GM12878 (cell line): Measurements from ENCODE around the gene KIF5A. TPM values are rescaled to one million over a fixed set of nuclear protein-coding genes. Genes with fewer than 3 reads are reported as not detected.

Experiments
- ATAC-seq: fragments of 200-7000 bp; cut with Tn5 transposase; 3 replicates; pipeline ENCODE4 v1.9.1; 2020; ENCODE audit warnings: mild to moderate bottlenecking, moderate library complexity
- BruUV-seq: library from RNA; stranded (reverse); fragments of 400-500 nt; replicated peaks from 2 replicates; lab custom pipeline; 2021; lab: Mats Ljungman, UMichigan
- CTCF ChIA-PET: fragments of 300-600 bp; sonication (Branson Sonifier 250); formaldehyde crosslinking; extraction: SDS; loops from one replicate; lab custom pipeline; 2021; ENCODE audit warnings: inconsistent platforms; lab: Yijun Ruan, JAX
- POLR2A ChIA-PET: fragments of 350-600 bp; formaldehyde crosslinking; extraction: SDS; loops from one replicate; lab custom pipeline; 2021; ENCODE audit warnings: inconsistent platforms; lab: Charles Lee
- RAD21 ChIA-PET: fragments of 300-600 bp; sonication (Branson Sonifier 250); formaldehyde crosslinking; loops from one replicate; lab custom pipeline; 2023; ENCODE audit warnings: antibody characterized with exemption; ENCODE audit not compliant: unreplicated experiment; lab: Charles Lee
- SMC1A ChIA-PET: fragments of 300-600 bp; sonication (Branson Sonifier 250); formaldehyde crosslinking; loops from one replicate; lab custom pipeline; 2023; ENCODE audit not compliant: unreplicated experiment, uncharacterized antibody; lab: Charles Lee
- DNase-seq: peaks from one replicate; pipeline ENCODE4 v3.0.0-alpha.2; 2011; ENCODE audit warnings: low read depth, low spot score
- FAIRE-seq: peaks from 3 replicates; lab custom pipeline; 2011; peaks lifted over from hg19 to GRCh38; lab: Jason Lieb, UNC
- H2AFZ ChIP-seq: 2 replicates; pipeline ENCODE4 v1.6.0; 2011; ENCODE audit warnings: low read depth, low read length, control low read depth; ENCODE audit not compliant: control insufficient read depth
- H3K27ac ChIP-seq: 2 replicates; pipeline ENCODE4 v1.5.1; 2011; ENCODE audit warnings: control low read depth; ENCODE audit not compliant: control insufficient read depth, insufficient read depth
- H3K27me3 ChIP-seq, 2 experiments: replicated peaks in 1 of 2; 2 replicates each; pipeline versions ENCODE4 v1.6.0 to v1.6.1; 2011; ENCODE audit warnings: low read length in 1 of 2; ENCODE audit not compliant: control insufficient read depth in 2 of 2, insufficient read depth in 2 of 2
- H3K36me3 ChIP-seq, 2 experiments: 2 replicates each; pipeline ENCODE4 v1.5.1; 2011; ENCODE audit warnings: low read length in 1 of 2; ENCODE audit not compliant: control insufficient read depth in 2 of 2, insufficient read depth in 2 of 2
- H3K4me1 ChIP-seq: 2 replicates; pipeline ENCODE4 v1.6.1; 2011; ENCODE audit warnings: mild to moderate bottlenecking, low read length, moderate library complexity, mixed read lengths; ENCODE audit not compliant: control insufficient read depth, insufficient read depth
- H3K4me2 ChIP-seq: 2 replicates; pipeline ENCODE4 v1.6.0; 2011; ENCODE audit warnings: control low read depth; ENCODE audit not compliant: control insufficient read depth, insufficient read depth
- H3K4me3 ChIP-seq: fragments of 200-600 bp; sonication (generic); 2 replicates; pipeline ENCODE4 v1.5.1; 2016
- H3K79me2 ChIP-seq: 2 replicates; pipeline ENCODE4 v1.6.0; 2011; ENCODE audit warnings: low read length; ENCODE audit not compliant: control insufficient read depth, insufficient read depth
- H3K9ac ChIP-seq: 2 replicates; pipeline ENCODE4 v1.8.0; 2011; ENCODE audit warnings: low read length, control low read depth, mixed read lengths; ENCODE audit not compliant: control insufficient read depth, insufficient read depth
- H3K9me3 ChIP-seq: replicated peaks from 3 replicates; pipeline ENCODE4 v1.5.1; 2011; ENCODE audit warnings: mild to moderate bottlenecking, low read length; ENCODE audit not compliant: control insufficient read depth, insufficient read depth
- H4K20me1 ChIP-seq: 2 replicates; pipeline ENCODE4 v1.6.0; 2011; ENCODE audit not compliant: control insufficient read depth, insufficient read depth
- CBX3 ChIP-seq: fragments of 200-600 bp; sonication (generic); IDR thresholded peaks from 2 replicates; pipeline ENCODE4 v1.6.1; 2016; ENCODE audit warnings: low read depth, borderline replicate concordance
- EGR1 ChIP-seq, 2 experiments: IDR thresholded peaks; 1 replicate in 1 of 2; 2 replicates in 1 of 2; pipeline ENCODE4 v1.6.1; 2011 to 2012; ENCODE audit warnings: low read depth in 2 of 2, low read length in 2 of 2, borderline replicate concordance in 1 of 2, mild to moderate bottlenecking in 1 of 2, moderate library complexity in 1 of 2
- EZH2 ChIP-seq: IDR thresholded peaks from 2 replicates; pipeline ENCODE4 v1.6.1; 2012; ENCODE audit warnings: low read depth, mild to moderate bottlenecking, control low read depth, inconsistent platforms, low read length, borderline replicate concordance; ENCODE audit not compliant: control insufficient read depth
- HDGF ChIP-seq: fragments of 450-650 bp; IDR thresholded peaks from 2 replicates; pipeline ENCODE4 v1.6.1; 2016; ENCODE audit warnings: antibody characterized with exemption
- HSF1 ChIP-seq: fragments of 150-350 bp; IDR thresholded peaks from 2 replicates; pipeline ENCODE4 v1.6.1; 2014; ENCODE audit warnings: mild to moderate bottlenecking, low read depth, low read length
- MEF2B ChIP-seq: fragments of 450-650 bp; IDR thresholded peaks from 2 replicates; pipeline ENCODE4 v1.6.1; 2018; ENCODE audit warnings: mild to moderate bottlenecking, moderate library complexity; ENCODE audit not compliant: partially characterized antibody, poor library complexity, severe bottlenecking
- MTA3 ChIP-seq: IDR thresholded peaks from 2 replicates; pipeline ENCODE4 v1.6.1; 2012; ENCODE audit warnings: low read length, inconsistent platforms, borderline replicate concordance
- NFIC ChIP-seq: IDR thresholded peaks from 2 replicates; pipeline ENCODE4 v1.6.1; 2012; ENCODE audit warnings: low read depth, mild to moderate bottlenecking, inconsistent platforms, low read length, moderate library complexity
- ZBED1 ChIP-seq: IDR thresholded peaks from 2 replicates; pipeline ENCODE4 v1.6.1; 2016; ENCODE audit warnings: borderline replicate concordance
- ZBTB4 ChIP-seq: fragments of 450-650 bp; formaldehyde crosslinking; IDR thresholded peaks from 2 replicates; pipeline ENCODE4 v1.4.0; 2022; ENCODE audit warnings: mild to moderate bottlenecking, moderate library complexity
- ZNF622 ChIP-seq: fragments of 450-650 bp; IDR thresholded peaks from 2 replicates; pipeline ENCODE4 v1.6.1; 2017; ENCODE audit warnings: mild to moderate bottlenecking, inconsistent platforms
- WGBS: methylation state at CpG from one replicate; pipeline ENCODE4 v1.1.6; 2016; ENCODE audit warnings: low lambda C conversion rate; ENCODE audit not compliant: insufficient replicate concordance, insufficient coverage; ENCODE audit errors: missing lambda C conversion rate; 5-methylcytosine and 5-hydroxymethylcytosine counted together
- in situ Hi-C: fragments of 300-500 bp; cut with MboI; formaldehyde crosslinking; loops from 9 replicates; pipeline ENCODE4 v1.14.3; 2018; ENCODE audit warnings: mixed read lengths
- intact Hi-C: fragments of 100-400 bp; cut with micrococcal nuclease; formaldehyde crosslinking; loops from one replicate; pipeline ENCODE4 v1.14.2; 2022; ENCODE audit not compliant: unreplicated experiment
- polyA plus RNA-seq, 11 experiments: library from polyadenylated mRNA; depleted of rRNA in 4 of 11; unstranded in 6 of 11; stranded (reverse) in 5 of 11; fragments of >200 nt; fragmentation: Nextera tagmentation in 4 of 11; fragmentation: Illumina TruSeq in 1 of 11; extraction: Ambion mirVana in 4 of 11; extraction: Trizol in 1 of 11; gene quantifications; 1 replicate in 1 of 11; 2 replicates in 10 of 11; pipeline versions ENCODE4 v1.2.1 to v1.2.3, GENCODE V29; 2011 to 2016; ENCODE audit warnings: inconsistent platforms in 2 of 11, missing spikeins in 2 of 11, low read depth in 1 of 11
- total RNA-seq, 4 experiments: library from RNA; depleted of rRNA in 3 of 4; stranded (reverse); fragments of >200 nt in 3 of 4; fragmentation: Illumina TruSeq in 1 of 4; extraction: Trizol in 1 of 4; gene quantifications; 2 replicates each; pipeline versions ENCODE4 v1.2.1 to v1.2.3, GENCODE V29; 2013 to 2021
- TF ChIP-seq, protein P1 (sequence below): IDR thresholded peaks from 2 replicates; pipeline ENCODE4 v1.6.1; 2012; ENCODE audit warnings: improper control_type of control experiment, low read depth, low read length; ENCODE audit not compliant: insufficient replicate concordance

KIF5A gene
- total and polyA plus RNA-seq, 10 of the 15 experiments (the other 5 are each of a cell fraction or from before 2014, with no cell fraction given) = 0.35 to 2.9 (median 0.97) TPM

DNA sequence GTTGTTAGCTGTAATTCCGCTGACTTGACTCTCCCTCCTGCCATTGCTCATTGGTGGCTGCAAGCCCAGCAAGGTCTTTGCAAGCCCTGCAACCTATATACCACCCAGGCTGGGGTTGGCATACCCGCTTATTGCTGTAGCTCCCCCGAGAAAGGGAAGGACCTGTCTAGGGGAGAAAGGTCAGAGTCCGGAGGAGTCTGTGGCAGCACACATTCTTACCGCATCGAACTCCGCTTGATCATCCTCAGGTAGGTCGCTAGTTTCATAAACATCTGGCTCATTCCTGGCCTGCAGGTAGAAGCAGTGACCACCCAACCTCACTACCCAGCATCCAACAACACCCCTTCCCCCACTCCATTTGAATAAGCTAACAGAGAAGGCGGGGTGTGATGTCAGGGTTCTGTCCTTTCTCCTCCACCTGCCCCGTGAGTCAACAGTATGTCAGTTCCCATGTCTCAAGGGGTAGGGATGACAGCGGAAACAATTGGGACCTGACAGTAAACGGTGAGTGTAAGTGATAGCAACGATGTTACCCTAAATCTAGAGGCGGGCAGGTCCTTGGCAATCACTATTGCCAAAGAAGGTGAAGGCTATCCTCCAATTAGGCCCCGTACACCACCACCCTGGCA, 3.9 kb upstream of the KIF5A start:
- ChIA-PET POLR2A (interaction anchor here (0.5 to 2.1 kb wide), 5 partner anchors 8 to 1543 kb away, joined by 3 to 11 read pairs (median 3); partner anchors contain the start of gene MBD6), RAD21 (interaction anchor here (0.8 to 1.8 kb wide), 5 partner anchors 22 to 87 kb away, joined by 3 to 11 read pairs (median 4); partner anchors contain the start of gene ARHGAP9), CTCF (interaction anchor here (0.6 to 1.8 kb wide), 12 partner anchors 15 to 227 kb away, joined by 3 to 8 read pairs (median 4); partner anchors contain the start of gene DDIT3), SMC1A (interaction anchor here (0.7 to 1.9 kb wide), 3 partner anchors 7 to 87 kb away, joined by 3 to 6 read pairs (median 5); partner anchors contain the start of gene GLI1)
- H3K4me2 ChIP-seq = peak overlapping the region; percentile 98
- no peaks in the 10 kb centered on the region for H3K9me3 ChIP-seq
- peak overlapping the region; percentile 87 for H3K4me3 ChIP-seq
- intact Hi-C loops = loop anchor here (2.0 kb wide), 1 partner anchor 23 kb away; the partner anchor contains the start of gene MBD6
- in situ Hi-C loops = no loop called here
- no peak for DNase-seq
- WGBS = 65% methylated on average over 15 of the region's 15 CpGs
- no peak for ATAC-seq
- peak overlapping the region; percentile 67 for H3K27ac ChIP-seq
- H3K36me3 ChIP-seq = no peaks in the 10 kb centered on the region
- no peaks in the 10 kb centered on the region; a peak in 2 of 4 replicates for H3K27me3 ChIP-seq
- BruUV-seq = no TSS peak
- FAIRE-seq = no peak
- H3K4me1 ChIP-seq = peaks cover 9% of the 10 kb centered on the region; the same call in 1 of the 2 replicates
- H3K9ac ChIP-seq = peak overlapping the region; percentile 89
- H3K79me2 ChIP-seq = peaks cover 19% of the 10 kb centered on the region
- H2AFZ ChIP-seq = peak overlapping the region; percentile 67
- no peaks in the 10 kb centered on the region for H4K20me1 ChIP-seq
- TF ChIP-seq EZH2 (no peak), NFIC (no peak), ZNF622 (no peak), HDGF (no peak), CBX3 (no peak), MEF2B (no peak), MTA3 (peak; percentile 64; the same call in 1 of the 2 replicates), ZBED1 (0 out of 2 replicates have a peak, but pooled peaks have one; percentile 14), HSF1 (no peak), EGR1 (IDR thresholded peaks at IDR 0.05; ENCODE audit: borderline replicate concordance in 1 of 2, low read depth in 2 of 2, low read length in 2 of 2) (no peak), ZBTB4 (no peak)
- TF ChIP-seq, protein P1, sequence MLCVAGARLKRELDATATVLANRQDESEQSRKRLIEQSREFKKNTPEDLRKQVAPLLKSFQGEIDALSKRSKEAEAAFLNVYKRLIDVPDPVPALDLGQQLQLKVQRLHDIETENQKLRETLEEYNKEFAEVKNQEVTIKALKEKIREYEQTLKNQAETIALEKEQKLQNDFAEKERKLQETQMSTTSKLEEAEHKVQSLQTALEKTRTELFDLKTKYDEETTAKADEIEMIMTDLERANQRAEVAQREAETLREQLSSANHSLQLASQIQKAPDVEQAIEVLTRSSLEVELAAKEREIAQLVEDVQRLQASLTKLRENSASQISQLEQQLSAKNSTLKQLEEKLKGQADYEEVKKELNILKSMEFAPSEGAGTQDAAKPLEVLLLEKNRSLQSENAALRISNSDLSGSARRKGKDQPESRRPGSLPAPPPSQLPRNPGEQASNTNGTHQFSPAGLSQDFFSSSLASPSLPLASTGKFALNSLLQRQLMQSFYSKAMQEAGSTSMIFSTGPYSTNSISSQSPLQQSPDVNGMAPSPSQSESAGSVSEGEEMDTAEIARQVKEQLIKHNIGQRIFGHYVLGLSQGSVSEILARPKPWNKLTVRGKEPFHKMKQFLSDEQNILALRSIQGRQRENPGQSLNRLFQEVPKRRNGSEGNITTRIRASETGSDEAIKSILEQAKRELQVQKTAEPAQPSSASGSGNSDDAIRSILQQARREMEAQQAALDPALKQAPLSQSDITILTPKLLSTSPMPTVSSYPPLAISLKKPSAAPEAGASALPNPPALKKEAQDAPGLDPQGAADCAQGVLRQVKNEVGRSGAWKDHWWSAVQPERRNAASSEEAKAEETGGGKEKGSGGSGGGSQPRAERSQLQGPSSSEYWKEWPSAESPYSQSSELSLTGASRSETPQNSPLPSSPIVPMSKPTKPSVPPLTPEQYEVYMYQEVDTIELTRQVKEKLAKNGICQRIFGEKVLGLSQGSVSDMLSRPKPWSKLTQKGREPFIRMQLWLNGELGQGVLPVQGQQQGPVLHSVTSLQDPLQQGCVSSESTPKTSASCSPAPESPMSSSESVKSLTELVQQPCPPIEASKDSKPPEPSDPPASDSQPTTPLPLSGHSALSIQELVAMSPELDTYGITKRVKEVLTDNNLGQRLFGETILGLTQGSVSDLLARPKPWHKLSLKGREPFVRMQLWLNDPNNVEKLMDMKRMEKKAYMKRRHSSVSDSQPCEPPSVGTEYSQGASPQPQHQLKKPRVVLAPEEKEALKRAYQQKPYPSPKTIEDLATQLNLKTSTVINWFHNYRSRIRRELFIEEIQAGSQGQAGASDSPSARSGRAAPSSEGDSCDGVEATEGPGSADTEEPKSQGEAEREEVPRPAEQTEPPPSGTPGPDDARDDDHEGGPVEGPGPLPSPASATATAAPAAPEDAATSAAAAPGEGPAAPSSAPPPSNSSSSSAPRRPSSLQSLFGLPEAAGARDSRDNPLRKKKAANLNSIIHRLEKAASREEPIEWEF = no peak
